IPS-11a (cell line): ENCODE results near the gene FOXB2.
"Not testable (repeated sequence)": the region's sequence is repeated elsewhere in the genome, so short reads cannot be mapped to it uniquely, and the experiment has no call there.

Experiments used
- H3K4me3 ChIP-seq: one replicate; pipeline ENCODE4 v1.5.1; 2013; ENCODE audit warnings: low read depth, low read length, control low read depth

FOXB2 gene

GRCh38 chr9:77019236-77019925 is at the start of gene FOXB2:
FOXB2 (plus strand) TSS chr9:77019655; CDS start chr9:77019655, 0 bp downstream.
- H3K4me3 ChIP-seq, result peak within 1 kb of the TSS; percentile 31

- no peak overlapping the region for H3K4me3 ChIP-seq
Measured at GRCh38 chr9:76969716-76970115, 49.7 kb upstream of the FOXB2 start.

- H3K4me3 ChIP-seq, result not testable (repeated sequence)
Measured at GRCh38 chr9:76978831-76979230, 40.6 kb upstream of the FOXB2 start.

GRCh38 chr9:76980566-76980965 is 38.9 kb upstream of the FOXB2 start:
- no peak overlapping the region for H3K4me3 ChIP-seq

- H3K4me3 ChIP-seq, result no peak overlapping the region
Measured at GRCh38 chr9:76984486-76984885, 35.0 kb upstream of the FOXB2 start.

- no peak overlapping the region for H3K4me3 ChIP-seq
Measured at GRCh38 chr9:76985581-76985980, 33.9 kb upstream of the FOXB2 start.

GRCh38 chr9:76987594-76988200 is 31.8 kb upstream of the FOXB2 start:
- H3K4me3 ChIP-seq, result no peak overlapping the region

- no peak overlapping the region for H3K4me3 ChIP-seq
Measured at GRCh38 chr9:76988941-76989340, 30.5 kb upstream of the FOXB2 start.

- no peak overlapping the region for H3K4me3 ChIP-seq
Measured at GRCh38 chr9:76989501-76989900, 30.0 kb upstream of the FOXB2 start.

- no peak overlapping the region for H3K4me3 ChIP-seq
Measured at GRCh38 chr9:76996700-76997099, 22.8 kb upstream of the FOXB2 start.

- no peak overlapping the region for H3K4me3 ChIP-seq
Measured at GRCh38 chr9:76999261-76999660, 20.2 kb upstream of the FOXB2 start.

GRCh38 chr9:77000330-77000729 is 19.1 kb upstream of the FOXB2 start:
- no peak overlapping the region for H3K4me3 ChIP-seq

- no peak overlapping the region for H3K4me3 ChIP-seq
Measured at GRCh38 chr9:77003366-77003765, 16.1 kb upstream of the FOXB2 start.

- H3K4me3 ChIP-seq, result no peak overlapping the region
Measured at GRCh38 chr9:77005216-77005615, 14.2 kb upstream of the FOXB2 start.

- no peak overlapping the region for H3K4me3 ChIP-seq
Measured at GRCh38 chr9:77010527-77010926, 8.9 kb upstream of the FOXB2 start.

- peak overlapping the region; percentile 35 for H3K4me3 ChIP-seq
Measured at GRCh38 chr9:77011973-77012821, 7.3 kb upstream of the FOXB2 start.

GRCh38 chr9:77013206-77013931 is 6.1 kb upstream of the FOXB2 start:
- no peak overlapping the region for H3K4me3 ChIP-seq

GRCh38 chr9:77013932-77014596 is 5.4 kb upstream of the FOXB2 start:
- H3K4me3 ChIP-seq, result no peak overlapping the region

GRCh38 chr9:77014597-77015263 is 4.7 kb upstream of the FOXB2 start:
- peak overlapping the region; percentile 6 for H3K4me3 ChIP-seq
